GM18951 (cell line): ENCODE data around the gene FCSK.

ENCODE experiments used
- POLR2A ChIP-seq: IDR thresholded peaks from 4 replicates; pipeline ENCODE4 v1.6.1; 2011; ENCODE audit warnings: mild to moderate bottlenecking; ENCODE audit not compliant: insufficient read length, insufficient read depth; ENCODE audit errors: extremely low read depth
- in situ Hi-C: fragments of 300-500 bp; cut with MboI; formaldehyde crosslinking; loops from one replicate; pipeline ENCODE4 v1.12.0; 2022; ENCODE audit warnings: low sequenced_read_pairs, mixed read lengths, inconsistent platforms; ENCODE audit not compliant: unreplicated experiment

FCSK gene

GRCh38 chr16:70490261-70490660, 35.9 kb downstream of the FCSK start:
- TF ChIP-seq POLR2A: no peak
- in situ Hi-C loops: no loop called here

DNA sequence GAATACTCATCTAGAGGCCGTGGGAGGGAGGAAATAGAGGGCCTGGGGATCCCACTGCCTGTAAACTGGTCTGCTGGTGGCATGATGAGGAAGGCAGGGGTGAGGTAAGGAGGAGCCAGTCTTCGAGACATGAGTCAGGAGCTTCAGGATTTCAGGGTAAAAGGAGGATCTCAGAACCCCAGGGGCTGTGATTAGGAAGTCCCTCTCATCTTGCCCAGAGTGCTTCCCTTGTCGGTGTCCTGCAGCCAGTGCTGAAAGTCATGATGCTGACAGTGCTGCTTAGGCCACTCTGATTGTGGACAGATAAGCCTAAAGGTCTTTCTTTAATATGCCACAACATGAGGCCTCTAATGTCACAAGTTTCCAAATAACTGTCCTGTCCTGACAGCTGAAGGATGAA, 39.4 kb downstream of the FCSK start:
- TF ChIP-seq POLR2A: no peak
- in situ Hi-C loops: no loop called here

DNA sequence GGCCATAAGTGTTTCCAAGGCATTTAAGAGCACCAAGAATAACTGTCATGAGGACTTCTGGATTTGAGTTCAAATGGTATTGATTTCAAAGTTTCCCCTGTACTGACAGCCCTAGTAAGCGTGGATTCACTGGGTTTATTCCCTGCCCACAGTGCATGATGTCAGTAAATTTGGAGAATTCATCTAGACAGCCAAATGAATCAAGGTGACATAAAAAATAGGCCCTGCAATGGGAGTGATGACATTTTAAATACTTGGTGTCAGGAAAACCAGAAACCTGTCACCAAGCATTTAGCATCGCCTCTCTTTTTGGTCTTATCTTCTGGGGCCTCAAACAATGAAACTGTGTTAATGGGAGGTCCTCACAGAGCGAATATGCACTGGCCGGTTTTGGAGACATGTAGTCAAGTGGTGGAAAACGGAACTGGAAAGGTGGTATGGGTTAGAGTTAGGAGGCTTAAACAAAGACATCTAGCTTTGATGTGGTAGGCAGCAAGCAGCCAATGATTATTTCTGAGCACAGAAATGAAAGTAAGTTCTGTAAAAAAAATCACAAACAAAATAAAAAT, 39.9 kb downstream of the FCSK start:
- no peak for TF ChIP-seq POLR2A
- in situ Hi-C loops: no loop called here

DNA sequence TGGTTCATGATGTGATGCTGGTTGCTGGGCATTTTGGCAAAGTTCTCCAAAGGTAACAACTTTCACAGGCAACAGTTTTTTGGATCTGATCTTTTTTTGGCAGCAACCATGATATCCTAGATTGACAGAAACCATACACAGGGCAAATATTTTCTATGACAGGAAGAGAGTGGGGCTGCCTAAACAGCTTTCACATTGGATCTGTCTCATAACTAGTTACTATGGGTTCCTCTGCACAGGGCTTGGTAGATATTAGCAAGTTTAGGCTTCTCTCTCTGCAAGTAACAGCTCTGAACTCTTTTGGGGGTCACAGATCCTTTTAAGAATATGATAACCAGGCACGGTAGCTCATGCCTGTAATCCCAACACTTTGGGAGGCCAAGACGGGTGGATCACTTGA, 40.4 kb downstream of the FCSK start:
- TF ChIP-seq POLR2A: no peak
- in situ Hi-C loops: no loop called here

DNA sequence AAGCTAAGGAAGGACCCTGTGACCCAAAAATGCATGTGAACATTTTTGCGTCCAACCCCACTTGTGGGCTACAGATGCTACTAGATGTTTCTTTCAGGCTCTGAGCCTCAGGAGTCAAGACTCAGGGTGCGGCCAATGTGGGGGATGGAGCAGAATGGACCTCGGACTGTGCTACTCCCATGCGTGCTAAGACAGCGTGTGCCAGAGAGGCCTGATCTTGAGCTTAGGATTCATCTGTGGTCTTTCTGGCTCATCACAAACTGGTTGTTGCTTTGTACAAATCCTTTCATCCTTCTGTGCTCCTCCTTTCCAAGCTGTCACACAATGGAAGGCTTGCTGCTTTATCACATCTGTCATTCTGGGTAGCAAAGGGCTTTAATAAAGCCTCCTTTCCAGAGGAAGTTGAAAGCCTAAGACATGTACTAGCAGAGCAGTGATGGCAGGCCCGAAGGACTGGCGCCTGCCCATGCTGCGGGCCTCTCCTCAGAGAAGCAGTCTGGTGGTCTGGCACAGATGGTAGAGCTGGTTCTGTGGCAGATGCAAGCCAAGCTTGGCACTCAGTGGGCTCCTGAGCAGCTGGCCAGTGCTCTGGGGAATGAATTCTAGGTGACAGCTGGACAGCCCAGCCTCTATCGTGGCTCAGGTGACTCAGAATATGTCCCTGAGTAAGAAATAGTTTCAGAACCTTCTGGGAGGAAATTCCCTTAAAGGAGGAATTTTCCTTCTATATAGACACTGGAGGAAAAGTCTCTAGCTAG, 41.2 kb downstream of the FCSK start:
- in situ Hi-C loops: no loop called here
- TF ChIP-seq POLR2A: no peak

DNA sequence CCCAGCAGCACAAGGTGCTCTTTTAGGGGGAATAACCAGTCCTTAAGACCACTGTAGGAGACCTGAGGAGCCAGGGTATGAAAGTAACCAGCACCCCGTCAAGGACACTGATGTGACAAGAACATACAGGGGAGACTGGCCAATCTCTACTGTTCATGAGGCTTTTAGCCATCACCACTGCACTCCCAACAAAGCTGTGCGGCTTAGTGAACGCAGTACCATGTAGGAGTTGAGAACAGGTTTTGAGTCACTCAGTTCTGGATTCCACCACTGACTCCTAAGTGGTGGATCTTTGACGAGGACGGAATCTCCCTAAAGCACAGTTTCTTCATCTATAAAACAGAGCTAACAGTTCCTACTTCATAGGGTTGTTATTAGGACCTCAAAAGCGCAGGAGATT, 42.1 kb downstream of the FCSK start:
- in situ Hi-C loops: no loop called here
- TF ChIP-seq POLR2A: no peak

DNA sequence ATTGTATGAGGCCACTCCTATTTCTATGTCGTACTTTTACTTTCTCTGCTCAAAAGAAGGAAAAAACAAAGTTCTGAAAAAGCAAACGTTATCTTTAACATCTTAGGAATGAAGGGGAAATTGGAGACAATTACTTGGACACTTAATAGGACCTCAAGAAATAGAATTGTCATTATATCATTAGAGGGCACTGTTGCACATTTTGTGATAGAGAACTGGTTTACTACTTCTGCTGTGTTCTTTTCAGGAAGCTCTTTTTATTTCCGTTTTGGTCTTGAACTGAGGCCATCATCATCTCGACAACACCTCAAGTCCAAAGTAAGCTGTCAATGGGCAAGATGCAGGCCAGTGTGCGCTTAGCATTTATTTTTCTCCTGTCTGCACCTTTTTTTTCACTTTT, 54.4 kb downstream of the FCSK start:
- no peak for TF ChIP-seq POLR2A
- in situ Hi-C loops: no loop called here

- in situ Hi-C loops: no loop called here
- TF ChIP-seq POLR2A: no peak
Observed at GRCh38 chr16:70510216-70510615, 55.8 kb downstream of the FCSK start.

GRCh38 chr16:70511833-70512232, 57.4 kb downstream of the FCSK start:
- in situ Hi-C loops: no loop called here
- no peak for TF ChIP-seq POLR2A

DNA sequence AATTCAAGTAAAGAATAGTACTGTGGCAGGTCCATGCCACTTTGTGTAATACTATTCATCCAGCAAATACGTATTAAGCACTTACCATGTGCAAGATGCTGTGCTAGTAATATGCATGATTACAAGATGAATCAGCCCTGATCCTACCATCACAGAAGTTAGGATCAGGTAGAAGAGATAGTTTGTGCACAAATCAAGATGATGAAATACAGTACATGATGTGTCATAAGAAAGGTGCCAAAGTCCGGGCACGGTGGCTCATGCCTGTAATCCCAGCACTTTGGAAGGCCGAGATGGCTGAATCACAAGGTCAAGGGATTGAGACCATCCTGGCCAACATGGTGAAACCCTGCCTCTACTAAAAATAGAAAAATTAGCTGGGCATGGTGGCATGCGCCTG, 58.1 kb downstream of the FCSK start:
- no peak for TF ChIP-seq POLR2A
- in situ Hi-C loops: no loop called here

DNA sequence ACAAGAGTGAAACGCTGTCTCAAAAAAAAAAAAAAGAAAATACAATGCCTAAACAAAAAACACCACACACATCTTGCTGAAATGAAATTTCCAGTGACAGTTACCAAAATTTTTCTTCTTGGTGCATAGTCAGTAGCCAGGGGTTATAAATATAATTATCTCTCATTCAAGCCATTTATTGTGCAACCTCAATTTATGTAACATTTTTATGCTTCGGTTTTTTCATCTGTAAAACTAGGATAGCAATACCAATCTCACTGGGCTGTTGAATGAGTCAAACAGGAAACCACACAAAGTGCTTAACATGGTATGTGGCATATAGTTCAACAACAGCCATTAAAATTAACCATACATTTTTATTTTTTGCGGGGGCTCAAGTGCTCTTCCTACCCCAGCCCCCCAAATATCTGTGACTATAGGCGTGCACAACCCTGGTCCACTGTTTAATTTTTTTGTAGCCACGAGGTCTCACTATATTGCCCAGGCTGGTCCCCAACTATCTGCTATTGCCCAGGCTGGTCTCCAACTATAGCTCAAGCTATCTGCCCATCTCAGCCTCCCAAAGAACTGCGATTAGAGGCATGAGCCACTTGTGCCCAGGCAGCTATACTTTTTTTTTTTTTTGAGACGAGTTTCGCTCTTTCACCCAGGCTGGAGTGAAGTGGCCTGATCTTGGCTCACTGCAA, 66.4 kb downstream of the FCSK start:
- in situ Hi-C loops: no loop called here
- TF ChIP-seq POLR2A: no peak

- TF ChIP-seq POLR2A: no peak
- in situ Hi-C loops: no loop called here
Observed at GRCh38 chr16:70522216-70523075, 68.1 kb downstream of the FCSK start.

DNA sequence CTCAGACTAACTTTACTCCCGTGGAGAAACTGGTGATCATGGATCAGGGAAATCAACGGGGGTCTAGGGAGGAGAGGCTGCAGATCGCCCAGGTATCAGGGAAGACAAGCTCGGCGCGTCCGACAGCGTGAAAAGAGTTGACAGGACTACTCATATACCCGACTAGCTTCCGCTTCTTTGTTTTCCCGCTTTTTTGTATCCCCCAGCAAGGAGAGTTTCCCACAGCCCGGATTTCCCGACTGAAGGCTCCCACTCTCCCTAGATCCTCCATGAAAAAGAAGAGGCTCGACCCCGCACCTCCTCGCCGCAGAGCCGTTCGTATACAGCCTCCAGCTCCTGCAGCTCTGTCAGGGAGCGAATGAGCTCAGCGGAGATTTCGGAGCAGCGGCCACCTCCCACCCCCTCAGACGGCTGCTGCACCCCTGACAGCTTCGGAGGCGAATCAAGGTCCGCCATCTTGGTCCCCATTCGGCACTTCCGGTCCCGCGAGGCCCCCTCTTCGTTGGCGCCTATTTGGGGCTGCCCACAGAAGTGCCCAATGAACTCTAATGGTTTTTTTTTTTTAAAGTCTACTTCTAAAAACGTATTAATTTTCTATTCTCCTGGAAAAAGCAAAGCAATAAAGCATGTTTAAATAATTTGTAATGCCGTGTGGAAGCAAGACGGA, 68.8 kb downstream of the FCSK start, which contains the start of gene COG4:
Gene COG4, minus strand, starts transcription at position 479 of the 667 bp plus-strand sequence. Its CDS starts 11 bp downstream, at position 468.
- in situ Hi-C loops: no loop called here
- TF ChIP-seq POLR2A: peak; percentile 87
